ENCODE measurements around the gene NAA10. TPM values are rescaled to one million over a fixed set of nuclear protein-coding genes. Genes with fewer than 3 reads are reported as not detected.

The NAA10 gene
- total and polyA plus RNA-seq, 7 donors = 57.4 to 128 (median 84.7) TPM

DNA sequence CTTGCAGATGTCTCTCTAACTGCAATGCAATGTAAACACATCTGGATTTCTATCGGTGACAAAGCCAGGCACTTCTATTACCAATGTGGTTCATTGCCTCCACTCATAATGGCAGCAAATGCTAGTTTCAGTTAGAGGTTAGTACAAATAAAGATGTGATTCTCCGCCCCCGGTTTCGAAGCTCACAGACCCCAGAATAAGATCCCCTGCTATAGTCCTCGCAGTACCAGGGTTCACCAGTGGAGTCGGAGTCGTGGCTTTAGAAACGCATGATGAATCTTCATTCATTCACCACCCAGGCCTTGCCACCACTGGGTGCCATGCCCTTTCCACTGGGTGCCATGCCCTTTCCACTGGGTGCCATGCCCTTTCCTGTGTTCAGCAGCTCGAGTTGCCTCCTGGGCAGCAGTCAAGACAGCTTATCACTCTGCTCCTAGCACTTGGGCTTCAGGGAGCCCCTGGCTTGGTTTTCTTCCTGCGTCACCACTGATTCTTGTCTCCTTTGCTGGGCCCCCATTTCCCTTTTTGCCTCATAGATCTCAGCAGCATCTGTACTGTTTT lies 3.5 kb upstream of the NAA10 start:
- no peak for DNase-seq
- intact Hi-C loops (cut with DNase I) = no loop called here

GRCh38 chrX:153937056-153937455 lies 2.2 kb upstream of the NAA10 start:
- WGBS, 2 donors = 97 to 98% methylated on average over 3 of the region's 3 CpGs
- H3K4me3 ChIP-seq = no peak overlapping the region
- H3K4me1 ChIP-seq = peaks cover 0 to 16% (median 10%) of the 10 kb centered on the region in 4 donors
- no peaks in the 10 kb centered on the region for H3K27me3 ChIP-seq
- peaks cover 0 to 4% (median 0%) of the 10 kb centered on the region in 4 donors for H3K36me3 ChIP-seq
- intact Hi-C loops (cut with DNase I) = no loop called here
- no peak for DNase-seq
- no peaks in the 10 kb centered on the region for H3K9me3 ChIP-seq
- no peak overlapping the region for H3K27ac ChIP-seq
- TF ChIP-seq, protein P1, sequence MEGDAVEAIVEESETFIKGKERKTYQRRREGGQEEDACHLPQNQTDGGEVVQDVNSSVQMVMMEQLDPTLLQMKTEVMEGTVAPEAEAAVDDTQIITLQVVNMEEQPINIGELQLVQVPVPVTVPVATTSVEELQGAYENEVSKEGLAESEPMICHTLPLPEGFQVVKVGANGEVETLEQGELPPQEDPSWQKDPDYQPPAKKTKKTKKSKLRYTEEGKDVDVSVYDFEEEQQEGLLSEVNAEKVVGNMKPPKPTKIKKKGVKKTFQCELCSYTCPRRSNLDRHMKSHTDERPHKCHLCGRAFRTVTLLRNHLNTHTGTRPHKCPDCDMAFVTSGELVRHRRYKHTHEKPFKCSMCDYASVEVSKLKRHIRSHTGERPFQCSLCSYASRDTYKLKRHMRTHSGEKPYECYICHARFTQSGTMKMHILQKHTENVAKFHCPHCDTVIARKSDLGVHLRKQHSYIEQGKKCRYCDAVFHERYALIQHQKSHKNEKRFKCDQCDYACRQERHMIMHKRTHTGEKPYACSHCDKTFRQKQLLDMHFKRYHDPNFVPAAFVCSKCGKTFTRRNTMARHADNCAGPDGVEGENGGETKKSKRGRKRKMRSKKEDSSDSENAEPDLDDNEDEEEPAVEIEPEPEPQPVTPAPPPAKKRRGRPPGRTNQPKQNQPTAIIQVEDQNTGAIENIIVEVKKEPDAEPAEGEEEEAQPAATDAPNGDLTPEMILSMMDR (IDR thresholded peaks at IDR 0.05) = no peak
- TF ChIP-seq POLR2A (IDR thresholded peaks at IDR 0.05) = no peak
- no peak for TF ChIP-seq POLR2AphosphoS5 (IDR thresholded peaks at IDR 0.05)
- no peak for TF ChIP-seq EP300 (IDR thresholded peaks at IDR 0.05)

More for the DNA sequence above, 3.5 kb upstream of the NAA10 start:
- no peaks in the 10 kb centered on the region for H3K36me3 ChIP-seq
- H3K4me3 ChIP-seq = no peak overlapping the region
- 78 to 81% methylated on average over 10 of the region's 10 CpGs for WGBS, 2 donors
- no peak overlapping the region for H3K27ac ChIP-seq
- TF ChIP-seq, protein P1 (IDR thresholded peaks at IDR 0.05) = no peak
- no peak for TF ChIP-seq POLR2AphosphoS5 (IDR thresholded peaks at IDR 0.05)
- H3K4me1 ChIP-seq = peaks cover 0 to 16% (median 10%) of the 10 kb centered on the region in 4 donors
- no peaks in the 10 kb centered on the region for H3K9me3 ChIP-seq
- no peaks in the 10 kb centered on the region for H3K27me3 ChIP-seq

DNA sequence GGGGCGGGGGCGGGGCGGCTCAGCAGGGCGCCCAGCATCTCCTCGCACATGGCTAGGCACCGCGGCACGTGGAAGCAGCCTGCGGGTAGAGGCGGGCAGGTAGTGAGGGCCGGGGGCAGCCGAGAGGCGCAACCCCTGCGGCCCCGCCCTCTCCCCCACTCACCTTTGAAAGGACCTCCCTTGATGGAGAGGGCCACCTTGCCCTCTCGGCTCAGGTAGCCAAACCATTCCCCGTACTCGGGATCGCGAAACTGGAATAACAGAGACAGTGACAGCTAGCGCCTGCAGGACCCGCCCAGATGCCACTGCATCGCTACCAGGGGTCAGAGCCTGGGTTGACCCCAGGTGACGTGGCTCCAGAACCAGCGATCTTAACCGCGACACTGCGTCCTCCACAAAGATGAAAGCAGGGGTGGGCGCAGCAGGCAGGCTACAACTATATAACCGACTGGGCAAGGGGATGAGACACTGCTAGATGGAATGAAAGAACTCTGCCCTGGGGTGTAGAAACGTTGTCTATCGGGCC lies 552 bp upstream of the NAA10 start:
- Histone ChIP-seq H3K27ac (peak overlapping the region; percentile 20 to 80 (median 64)), H3K9me3 (no peaks in the 10 kb centered on the region), H3K4me1 (peaks cover 0 to 16% (median 10%) of the 10 kb centered on the region in 4 donors), H3K27me3 (no peaks in the 10 kb centered on the region), H3K36me3 (peaks cover 0 to 20% (median 5%) of the 10 kb centered on the region in 4 donors), H3K4me3 (peak overlapping the region; percentile 38 to 81 (median 68))
- intact Hi-C loops (cut with DNase I) = no loop called here
- TF ChIP-seq EP300 (IDR thresholded peaks at IDR 0.05) (no peak), POLR2AphosphoS5 (IDR thresholded peaks at IDR 0.05) (no peak), POLR2A (IDR thresholded peaks at IDR 0.05) (no peak)
- TF ChIP-seq, protein P1 (IDR thresholded peaks at IDR 0.05) = no peak
- 4 to 17% methylated on average over 27 to 32 of the region's 32 CpGs for WGBS, 2 donors
- DNase-seq = no peak

DNA sequence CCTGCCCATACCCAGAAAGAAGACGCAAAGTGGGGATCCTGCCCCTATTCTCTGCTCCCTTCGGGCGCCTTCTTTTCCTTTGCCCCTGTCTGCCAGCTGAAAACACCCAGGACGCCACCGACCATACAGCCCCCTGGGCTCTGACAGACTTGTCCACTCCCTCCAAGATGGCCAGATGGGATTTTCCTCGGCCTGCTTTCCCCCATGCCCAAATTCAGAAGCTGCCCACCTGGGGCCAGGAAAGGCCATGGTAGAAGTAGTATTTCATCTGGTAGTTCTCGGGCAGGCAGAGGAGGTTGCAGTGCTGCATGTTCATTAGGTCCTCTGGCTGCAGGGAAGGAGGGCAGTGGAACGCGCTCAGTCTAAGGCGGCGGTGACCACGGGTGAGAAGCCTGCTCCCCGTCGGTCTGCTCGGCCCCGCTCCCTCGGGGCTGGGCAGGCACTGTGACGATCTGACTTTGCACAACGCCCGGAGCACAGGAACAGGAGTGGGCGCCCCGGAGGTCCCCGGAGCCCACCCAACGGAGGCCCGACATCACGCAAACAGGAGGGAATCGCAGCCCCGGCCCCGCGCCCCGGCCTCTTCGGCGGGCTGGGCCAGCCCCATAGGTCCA lies 582 bp downstream of the NAA10 start:
- Histone ChIP-seq H3K27me3 (no peaks in the 10 kb centered on the region), H3K4me3 (peak overlapping the region; percentile 50 to 81 (median 68)), H3K27ac (peak overlapping the region; percentile 59 to 80 (median 74)), H3K36me3 (peaks cover 0 to 26% (median 6%) of the 10 kb centered on the region in 4 donors), H3K4me1 (peaks cover 0 to 16% (median 11%) of the 10 kb centered on the region in 4 donors), H3K9me3 (no peaks in the 10 kb centered on the region)
- WGBS, 2 donors = 2 to 7% methylated on average over 33 of the region's 33 CpGs
- intact Hi-C loops (cut with DNase I) = loop anchor here (5.0 kb wide), 1 partner anchor 152 kb away; the partner anchor contains the start of gene SRPK3
- TF ChIP-seq, protein P1 (IDR thresholded peaks at IDR 0.05) = no peak
- no peak for TF ChIP-seq EP300 (IDR thresholded peaks at IDR 0.05)
- no peak for TF ChIP-seq POLR2A (IDR thresholded peaks at IDR 0.05)
- no peak for TF ChIP-seq POLR2AphosphoS5 (IDR thresholded peaks at IDR 0.05)
- no peak for DNase-seq
